ENCODE data around the gene TTLL5. TPM values are rescaled to one million over a fixed set of nuclear protein-coding genes. Genes with fewer than 3 reads are reported as not detected.

The TTLL5 gene
- total RNA-seq, 1 experiment from 2014 or later, result 34.7 TPM

GRCh38 chr14:75858362-75858761 is 197.3 kb downstream of the TTLL5 start:
- CTCF ChIA-PET, result no interaction called here

GRCh38 chr14:75859746-75860145 is 198.7 kb downstream of the TTLL5 start:
- Histone ChIP-seq H3K4me2 (ENCODE audit: low read length) (no peak overlapping the region), H3K4me1 (ENCODE audit: insufficient read depth, low read length) (peaks cover 37% of the 10 kb centered on the region)
- BruUV-seq (replicated peaks), result no TSS peak

More at GRCh38 chr14:75858362-75858761, 197.3 kb downstream of the TTLL5 start:
- POLR2A ChIA-PET (ENCODE audit: unreplicated experiment), result no interaction called here
- H3K27ac ChIP-seq (ENCODE audit: low read length), result no peak overlapping the region
- BruUV-seq (replicated peaks), result no TSS peak
- H3K36me3 ChIP-seq (ENCODE audit: low read depth, low read length), result no peaks in the 10 kb centered on the region
- peaks cover 26% of the 10 kb centered on the region for H3K4me1 ChIP-seq (ENCODE audit: insufficient read depth, low read length)
- H3K9me2 ChIP-seq (replicated peaks; ENCODE audit: low read length), result no peaks in the 10 kb centered on the region
- DNase-seq (no peak), ATAC-seq (no peak)
- H3F3A ChIP-seq (ENCODE audit: low read length, unreplicated experiment), result no peaks in the 10 kb centered on the region
- H3K4me3 ChIP-seq (ENCODE audit: low read length), result no peak overlapping the region
- no peak overlapping the region for H3K9ac ChIP-seq (ENCODE audit: low read length)
- H3K4me2 ChIP-seq (ENCODE audit: low read length), result no peak overlapping the region
- no peaks in the 10 kb centered on the region for H3K9me3 ChIP-seq (ENCODE audit: low read length)
- no peaks in the 10 kb centered on the region for H4K20me1 ChIP-seq (ENCODE audit: low read length)
- intact Hi-C loops (cut with micrococcal nuclease), result no loop called here
- H3K27me3 ChIP-seq (ENCODE audit: low read length), result no peaks in the 10 kb centered on the region
- H2AFZ ChIP-seq (ENCODE audit: low read length), result no peak overlapping the region
- H3K79me2 ChIP-seq (ENCODE audit: low read length), result no peaks in the 10 kb centered on the region
- TF ChIP-seq EZH2phosphoT487 (IDR thresholded peaks at IDR 0.05; ENCODE audit: borderline replicate concordance, low read length) (no peak), CTCF (conservative IDR thresholded peaks at IDR 0.05; ENCODE audit: low read depth, low read length) (no peak), EZH2 (IDR thresholded peaks at IDR 0.05; ENCODE audit: low read length, unreplicated experiment) (no peak)

More at GRCh38 chr14:75859746-75860145, 198.7 kb downstream of the TTLL5 start:
- H3K27ac ChIP-seq (ENCODE audit: low read length), result no peak overlapping the region
- ATAC-seq (no peak), DNase-seq (no peak)
- H4K20me1 ChIP-seq (ENCODE audit: low read length), result no peaks in the 10 kb centered on the region
- H3K36me3 ChIP-seq (ENCODE audit: low read depth, low read length), result no peaks in the 10 kb centered on the region
- H2AFZ ChIP-seq (ENCODE audit: low read length), result no peak overlapping the region
- H3K9ac ChIP-seq (ENCODE audit: low read length), result no peak overlapping the region
- H3K27me3 ChIP-seq (ENCODE audit: low read length), result no peaks in the 10 kb centered on the region
- no peaks in the 10 kb centered on the region for H3K79me2 ChIP-seq (ENCODE audit: low read length)
- ChIA-PET POLR2A (ENCODE audit: unreplicated experiment) (no interaction called here), CTCF (no interaction called here)
- no peak overlapping the region for H3K4me3 ChIP-seq (ENCODE audit: low read length)
- H3K9me2 ChIP-seq (replicated peaks; ENCODE audit: low read length), result no peaks in the 10 kb centered on the region
- TF ChIP-seq CTCF (conservative IDR thresholded peaks at IDR 0.05; ENCODE audit: low read depth, low read length), result no peak
- no peak for TF ChIP-seq EZH2 (IDR thresholded peaks at IDR 0.05; ENCODE audit: low read length, unreplicated experiment)
- TF ChIP-seq EZH2phosphoT487 (IDR thresholded peaks at IDR 0.05; ENCODE audit: borderline replicate concordance, low read length), result no peak
- intact Hi-C loops (cut with micrococcal nuclease), result no loop called here
- no peaks in the 10 kb centered on the region for H3K9me3 ChIP-seq (ENCODE audit: low read length)
- peaks cover 7% of the 10 kb centered on the region for H3F3A ChIP-seq (ENCODE audit: low read length, unreplicated experiment)

Data from PC-3 (cell line).